ENCODE results near the gene PI4K2B.
"Not testable (repeated sequence)": the region's sequence is repeated elsewhere in the genome, so short reads cannot be mapped to it uniquely, and the experiment has no call there.

The PI4K2B gene

DNA sequence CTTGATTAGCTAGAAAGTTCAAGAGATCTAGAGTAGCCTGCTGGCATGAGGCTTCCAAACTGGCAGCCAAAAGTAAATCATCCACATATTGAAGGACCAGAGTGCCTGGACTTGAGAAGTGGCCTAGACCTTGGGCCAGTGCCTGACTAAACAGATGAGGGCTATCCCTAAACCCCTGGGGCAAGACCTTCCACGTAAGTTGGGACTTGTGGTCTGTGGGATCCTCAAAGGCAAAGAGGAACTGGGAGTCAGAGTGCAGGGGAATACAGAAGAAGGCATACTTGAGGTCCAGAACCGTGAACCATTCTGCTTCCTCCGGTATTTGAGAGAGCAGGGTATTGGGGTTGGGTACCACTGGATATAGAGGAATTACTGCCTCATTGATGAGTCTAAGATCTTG, 8.4 kb downstream of the PI4K2B start:
- not testable (repeated sequence) for DNase-seq (ENCODE audit: low read depth in 2 of 2)

DNA sequence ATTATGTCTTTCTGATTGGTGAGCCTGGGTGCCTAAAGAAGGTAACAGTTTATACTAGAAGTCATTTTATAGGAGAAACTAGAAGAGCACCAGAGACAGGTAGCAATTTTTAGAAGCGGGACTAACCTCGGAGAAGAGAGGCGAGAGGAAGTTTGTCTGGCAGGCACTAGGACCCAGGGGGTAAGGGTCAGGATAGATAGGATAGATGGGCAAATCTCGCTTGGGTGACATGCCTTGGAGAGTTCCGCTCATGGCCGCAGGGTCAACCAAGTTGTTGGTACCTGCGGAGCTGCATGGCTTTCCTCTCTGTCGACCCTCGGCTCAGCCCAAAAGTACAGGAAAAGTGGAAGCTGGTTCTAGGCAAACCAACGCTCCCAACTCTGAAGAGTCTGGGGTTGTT, 11.3 kb downstream of the PI4K2B start:
- no peak for DNase-seq (ENCODE audit: low read depth in 2 of 2)

DNA sequence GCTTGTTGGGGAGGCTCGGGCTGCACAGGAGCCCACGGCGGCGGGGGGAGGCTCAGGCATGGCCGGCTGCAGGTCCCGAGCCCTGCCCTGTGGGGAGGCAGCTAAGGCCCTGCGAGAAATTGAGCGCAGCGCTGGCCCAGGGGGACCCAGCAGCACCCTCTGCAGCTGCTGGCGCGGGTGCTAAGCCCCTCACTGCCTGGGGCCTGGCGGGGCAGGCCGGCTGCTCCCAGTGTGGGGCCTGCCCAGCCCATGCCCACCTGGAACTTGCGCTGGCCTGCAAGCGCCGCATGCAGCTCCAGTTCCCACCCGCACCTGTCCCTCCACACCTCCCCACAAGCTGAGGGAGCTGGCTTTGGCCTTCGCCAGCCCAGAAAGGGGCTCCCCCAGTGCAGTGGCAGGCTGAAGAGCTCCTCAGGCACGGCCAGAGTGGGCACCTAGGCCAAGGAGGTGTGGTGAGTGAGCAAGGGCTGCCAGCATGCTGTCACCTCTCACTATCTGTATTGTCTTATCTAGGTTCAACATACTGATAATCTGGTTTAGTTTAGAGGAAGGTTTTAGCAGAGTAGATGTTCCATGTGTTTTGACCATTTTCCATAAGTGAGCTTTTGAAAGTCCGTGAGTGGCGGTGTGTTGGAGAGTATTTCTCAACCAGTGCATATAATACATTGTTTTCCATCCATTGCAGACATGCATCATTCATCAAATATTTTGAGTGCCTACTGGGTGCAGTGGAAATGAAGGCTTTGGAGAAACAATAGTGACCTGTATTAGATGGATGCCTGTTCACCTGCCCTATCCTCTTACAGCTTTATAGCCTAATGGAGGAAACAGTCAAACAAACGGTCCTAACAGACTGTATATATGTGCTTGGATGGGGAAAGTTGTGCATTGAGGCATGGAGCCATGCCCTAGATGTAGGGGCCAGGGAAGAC, 13.1 kb downstream of the PI4K2B start:
- no peak for DNase-seq (ENCODE audit: low read depth in 2 of 2)

DNA sequence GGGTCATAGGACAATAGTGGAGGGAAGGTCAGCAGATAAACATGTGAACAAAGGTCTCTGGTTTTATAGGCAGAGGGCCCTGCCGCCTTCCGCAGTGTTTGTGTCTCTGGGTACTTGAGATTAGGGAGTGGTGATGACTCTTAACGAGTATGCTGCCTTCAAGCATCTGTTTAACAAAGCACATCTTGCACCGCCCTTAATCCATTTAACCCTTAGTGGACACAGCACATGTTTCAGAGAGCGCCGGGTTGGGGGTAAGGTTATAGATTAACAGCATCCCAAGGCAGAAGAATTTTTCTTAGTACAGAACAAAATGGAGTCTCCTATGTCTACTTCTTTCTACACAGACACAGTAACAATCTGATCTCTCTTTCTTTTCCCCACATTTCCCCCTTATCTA, 15.0 kb downstream of the PI4K2B start:
- not testable (repeated sequence) for DNase-seq (ENCODE audit: low read depth in 2 of 2)

DNA sequence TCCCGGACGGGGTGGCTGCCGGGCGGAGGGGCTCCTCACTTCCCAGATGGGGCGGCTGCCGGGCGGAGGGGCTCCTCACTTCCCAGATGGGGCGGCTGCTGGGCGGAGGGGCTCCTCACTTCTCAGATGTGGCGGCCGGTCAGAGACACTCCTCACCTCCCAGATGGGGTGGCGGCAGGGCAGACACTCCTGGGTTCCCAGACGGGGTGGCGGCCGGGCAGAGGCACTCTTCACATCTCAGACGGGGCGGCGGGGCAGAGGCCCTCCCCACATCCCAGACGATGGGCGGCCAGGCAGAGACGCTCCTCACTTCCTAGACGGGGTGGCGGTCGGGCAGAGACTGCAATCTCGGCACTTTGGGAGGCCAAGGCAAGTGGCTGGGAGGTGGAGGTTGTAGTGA, 15.7 kb downstream of the PI4K2B start:
- DNase-seq (ENCODE audit: low read depth in 2 of 2), result not testable (repeated sequence)

DNA sequence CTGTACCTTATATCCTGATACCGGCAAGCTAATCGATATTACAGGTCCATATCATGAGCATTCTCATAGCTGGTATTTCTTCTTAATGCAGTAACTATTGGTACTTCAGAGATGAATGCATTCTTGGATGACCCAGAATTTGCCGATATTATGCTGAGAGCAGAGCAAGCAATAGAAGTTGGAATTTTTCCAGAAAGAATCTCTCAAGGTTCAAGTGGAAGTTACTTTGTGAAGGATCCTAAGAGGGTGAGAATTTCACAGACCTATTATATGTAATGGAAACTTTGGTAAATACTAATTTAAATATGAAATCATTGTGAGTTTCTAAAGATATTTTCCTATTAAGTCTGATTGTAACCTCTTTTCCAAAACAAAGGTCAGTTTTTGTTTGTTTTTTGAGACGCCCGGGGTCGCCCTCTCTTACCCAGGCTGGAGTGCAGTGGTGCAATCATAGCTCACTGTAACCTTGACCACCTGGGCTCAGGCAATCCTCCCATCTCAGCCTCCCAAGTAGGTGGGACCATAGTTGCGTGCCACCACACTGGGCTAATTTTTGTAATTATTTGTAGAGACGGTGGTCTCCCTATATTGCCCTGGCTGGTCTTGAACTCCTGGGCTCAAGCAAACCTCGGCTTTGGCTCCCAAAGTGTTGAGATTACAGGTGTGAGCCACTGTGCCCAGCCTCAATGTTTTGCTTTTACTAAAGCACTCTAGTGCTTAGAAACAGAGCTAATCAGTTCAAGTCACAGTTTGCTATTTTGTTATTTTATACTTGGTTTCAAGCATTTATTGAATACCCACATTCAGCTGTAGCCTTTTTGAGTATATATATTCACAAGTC, 18.6 kb downstream of the PI4K2B start:
- no peak for DNase-seq (ENCODE audit: low read depth in 2 of 2)

DNA sequence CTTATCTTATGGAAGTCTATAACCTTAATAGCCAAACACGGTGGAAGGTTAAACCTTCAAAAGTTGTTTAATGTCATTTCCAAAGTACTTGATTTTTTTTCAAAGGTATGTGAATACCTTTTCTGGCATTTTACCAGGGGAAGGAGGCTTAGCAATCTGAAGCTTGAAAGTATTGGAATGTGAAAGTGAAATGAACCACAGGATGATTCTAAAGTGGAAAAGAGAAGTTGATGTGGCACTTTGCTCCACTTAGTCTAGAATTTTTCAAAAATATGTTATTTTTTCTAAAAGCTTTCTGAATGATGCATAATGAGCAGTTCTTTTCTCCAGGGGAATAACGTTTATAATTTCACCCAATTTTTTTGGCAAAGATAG, 19.2 kb downstream of the PI4K2B start:
- DNase-seq (ENCODE audit: low read depth in 2 of 2), result no peak

DNA sequence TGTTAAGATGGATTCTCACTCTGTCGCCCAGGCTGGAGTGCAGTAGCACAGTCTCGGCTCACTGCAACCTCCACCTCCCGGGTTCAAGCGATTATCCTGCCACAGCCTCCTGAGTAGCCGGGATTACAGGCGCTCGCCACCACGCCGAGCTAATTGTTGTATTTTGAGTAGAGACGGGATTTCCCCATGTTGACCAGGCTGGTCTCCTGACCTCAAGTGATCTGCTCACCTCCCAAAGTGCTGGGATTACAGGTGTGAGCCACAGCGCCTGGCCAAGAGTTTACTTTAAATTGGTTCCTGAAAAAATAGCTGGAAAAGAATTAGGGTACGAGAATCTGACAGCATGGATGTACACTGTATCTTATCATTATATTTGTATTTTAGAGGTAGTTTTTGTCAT, 20.0 kb downstream of the PI4K2B start:
- not testable (repeated sequence) for DNase-seq (ENCODE audit: low read depth in 2 of 2)

DNA sequence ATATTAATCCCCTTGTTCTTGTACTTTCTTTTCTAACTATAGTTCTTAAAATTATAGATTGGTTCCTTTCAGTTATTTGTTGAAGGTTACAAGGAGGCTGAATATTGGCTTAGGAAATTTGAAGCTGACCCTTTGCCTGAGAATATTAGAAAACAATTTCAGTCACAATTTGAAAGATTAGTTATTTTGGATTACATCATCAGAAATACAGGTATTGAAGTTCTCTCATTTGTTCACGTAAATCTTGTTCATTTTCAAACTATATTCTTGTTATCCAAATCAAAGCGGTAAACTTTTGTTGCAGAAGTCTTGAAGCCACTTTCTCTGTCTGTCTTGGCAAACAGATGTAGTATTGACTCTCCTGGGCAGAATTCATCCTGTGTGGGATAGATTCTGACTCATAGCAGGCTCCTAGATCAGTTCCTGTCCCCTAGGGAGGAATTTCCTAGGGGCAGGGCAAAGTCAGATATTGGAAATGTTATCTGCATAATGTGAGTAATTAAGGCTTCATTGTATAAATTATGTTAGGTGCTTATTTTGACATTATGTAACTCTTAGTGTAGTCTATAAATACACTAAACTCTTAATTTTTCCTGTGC, 25.2 kb downstream of the PI4K2B start:
- no peak for DNase-seq (ENCODE audit: low read depth in 2 of 2)

DNA sequence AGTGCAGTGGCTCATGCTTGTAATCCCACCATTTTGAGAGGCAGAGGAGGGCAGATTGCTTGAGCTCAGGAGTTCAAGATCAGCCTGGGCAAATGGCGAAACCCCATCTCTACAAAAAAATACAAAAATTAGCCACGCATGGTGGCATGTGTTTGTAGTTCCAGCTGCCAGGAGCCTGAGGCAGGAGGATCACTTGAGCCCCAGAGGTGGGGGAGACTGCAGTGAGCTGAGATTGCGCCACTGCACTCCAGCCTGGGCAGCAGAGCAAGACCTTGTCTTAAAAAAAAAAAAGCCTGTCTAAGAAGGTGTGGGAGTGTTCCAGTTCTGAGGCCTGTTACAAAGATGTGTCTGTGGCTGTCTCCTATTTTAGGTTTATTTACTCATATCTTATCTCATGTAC, 38.0 kb downstream of the PI4K2B start:
- DNase-seq (ENCODE audit: low read depth in 2 of 2), result no peak

DNA sequence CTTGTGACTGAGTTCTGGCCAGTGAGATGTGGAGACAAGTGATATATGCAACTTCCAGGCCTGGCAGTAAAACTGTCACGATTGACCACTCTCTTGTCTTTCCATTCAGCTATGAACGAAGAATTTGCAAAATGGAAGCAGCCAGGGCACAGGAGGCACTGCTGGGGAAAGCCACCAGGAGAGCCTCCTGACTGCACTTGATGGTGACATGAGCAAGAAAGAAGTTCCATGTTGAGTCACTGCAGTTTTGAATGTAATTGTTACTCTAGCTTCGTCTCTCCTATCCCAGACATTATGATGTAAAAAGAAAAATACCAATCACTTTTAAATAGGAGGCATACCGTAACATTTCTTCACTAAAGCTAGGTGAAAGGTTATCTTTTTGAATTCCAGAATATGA, 46.4 kb downstream of the PI4K2B start:
- DNase-seq (ENCODE audit: low read depth in 2 of 2), result no peak

DNA sequence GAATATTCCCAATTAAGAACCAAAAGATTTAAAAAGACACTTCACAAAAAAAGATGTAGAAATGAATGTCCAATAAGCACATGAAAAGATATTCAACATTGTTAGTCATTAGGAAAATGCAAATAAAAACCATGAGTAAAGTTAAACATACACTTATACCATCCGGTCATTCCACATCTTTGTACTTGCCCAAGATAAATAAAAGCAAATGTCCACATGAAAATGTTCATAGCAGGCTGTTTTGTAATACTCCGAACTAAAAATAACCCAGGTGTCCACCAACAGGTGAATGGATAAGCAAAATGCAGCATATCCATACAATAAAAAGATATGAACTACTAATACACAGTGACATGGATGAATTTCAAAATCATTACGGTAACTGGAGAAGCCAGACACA, 50.1 kb downstream of the PI4K2B start:
- DNase-seq (ENCODE audit: low read depth in 2 of 2), result no peak

DNA sequence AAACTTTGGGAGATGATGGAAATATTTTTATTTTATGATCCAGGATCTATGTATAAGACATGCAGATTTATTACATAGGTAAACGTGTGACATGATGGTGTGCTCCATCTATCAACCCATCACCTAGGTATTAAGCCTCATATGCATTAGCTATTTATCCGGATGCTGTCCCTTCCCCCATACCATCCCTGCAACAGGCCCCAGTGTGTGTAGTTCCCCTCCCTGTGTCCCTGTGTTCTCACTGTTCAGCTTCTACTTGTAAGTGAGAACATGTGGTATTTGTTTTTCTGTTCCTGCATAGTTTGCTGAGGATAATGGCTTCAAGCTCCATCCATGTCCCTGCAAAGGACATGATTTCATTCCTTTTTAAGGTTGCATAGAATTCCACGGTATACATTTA, 50.6 kb downstream of the PI4K2B start:
- DNase-seq (ENCODE audit: low read depth in 2 of 2), result no peak

DNA sequence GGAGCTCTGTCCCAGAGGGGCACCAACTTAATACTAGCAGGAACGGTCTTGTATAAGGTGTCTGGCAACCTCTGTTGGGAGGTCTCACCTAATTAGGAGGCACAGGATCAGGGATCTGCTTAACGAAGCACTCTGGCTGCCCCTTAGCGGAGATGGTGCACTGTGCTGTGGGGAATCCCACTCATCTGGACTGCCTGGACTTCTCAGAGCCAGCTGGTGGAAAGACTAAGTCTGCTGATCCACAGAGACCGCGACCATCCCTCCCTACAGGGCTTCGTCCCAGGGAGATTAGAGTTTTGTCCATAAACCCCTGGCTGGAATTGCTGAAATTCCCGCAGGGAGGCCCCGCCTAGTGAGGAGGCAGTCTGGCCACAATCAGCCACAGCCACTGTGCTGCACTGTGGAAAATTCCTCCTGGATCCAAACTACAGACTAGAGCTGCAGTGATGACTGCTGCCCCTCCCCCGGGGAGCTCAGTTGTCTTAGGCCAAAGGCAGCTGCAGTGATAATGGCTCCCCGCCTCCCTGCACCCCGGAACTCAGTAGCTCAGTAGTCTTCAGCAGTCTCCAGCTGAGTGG, 56.7 kb downstream of the PI4K2B start:
- no peak for DNase-seq (ENCODE audit: low read depth in 2 of 2)

DNA sequence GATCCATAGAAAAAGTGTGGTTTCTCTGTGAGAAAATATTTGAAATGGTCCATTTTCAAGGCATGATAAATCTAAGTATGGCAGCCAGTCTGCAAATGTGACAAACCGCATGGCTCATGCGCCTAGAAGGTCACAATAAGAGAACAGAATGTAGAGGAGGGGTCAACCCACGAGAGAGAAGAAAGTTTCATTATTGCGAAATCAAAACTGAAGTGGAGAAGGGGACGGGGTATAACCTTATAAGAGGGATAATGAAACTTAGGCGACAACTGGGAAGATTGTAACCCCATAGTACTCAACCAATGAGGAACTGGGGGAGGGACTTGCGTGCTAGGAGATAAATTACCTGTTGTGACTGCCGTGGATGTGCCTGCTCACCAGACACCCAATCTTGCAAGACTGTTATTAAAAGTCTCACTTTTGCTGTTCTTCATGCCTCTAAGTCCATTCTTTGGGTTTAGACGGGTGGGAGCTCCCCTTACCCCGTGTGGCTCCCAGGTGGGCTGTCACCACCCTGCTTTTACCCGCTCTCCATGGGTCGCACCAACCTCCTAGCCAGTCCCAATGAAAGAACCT, 57.4 kb downstream of the PI4K2B start:
- no peak for DNase-seq (ENCODE audit: low read depth in 2 of 2)

DNA sequence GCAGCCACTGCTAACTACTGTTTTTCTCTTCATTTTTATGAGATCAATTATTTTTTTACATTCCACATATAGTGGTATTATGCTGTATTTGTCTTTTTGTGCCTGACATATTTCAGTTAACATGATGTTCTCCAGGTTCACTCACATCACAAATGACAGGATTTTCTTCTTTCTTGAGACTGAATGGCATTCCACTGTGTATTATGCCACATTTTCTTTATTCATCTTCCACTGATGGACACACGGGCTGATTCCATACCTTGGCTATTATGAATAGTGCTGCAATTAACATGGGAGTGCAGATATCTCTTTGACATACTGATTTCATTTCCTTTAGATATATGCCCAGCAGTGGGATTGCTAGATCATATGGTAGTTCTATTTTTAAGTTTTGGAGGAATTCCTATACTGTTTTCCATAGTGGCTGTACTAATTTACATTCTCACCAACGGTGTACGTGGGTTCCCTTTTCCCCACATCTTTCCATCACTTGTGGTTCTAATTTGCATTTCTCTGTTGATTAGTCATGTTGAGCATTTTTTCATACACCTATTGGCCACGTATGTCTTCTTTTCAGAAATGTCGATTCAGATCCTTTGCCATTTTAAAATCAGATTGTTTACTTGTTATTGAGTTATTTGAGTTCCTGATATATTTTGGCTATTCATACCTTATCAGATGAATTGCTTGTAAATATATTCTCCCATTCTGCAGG, 63.9 kb downstream of the PI4K2B start:
- no peak for DNase-seq (ENCODE audit: low read depth in 2 of 2)

DNA sequence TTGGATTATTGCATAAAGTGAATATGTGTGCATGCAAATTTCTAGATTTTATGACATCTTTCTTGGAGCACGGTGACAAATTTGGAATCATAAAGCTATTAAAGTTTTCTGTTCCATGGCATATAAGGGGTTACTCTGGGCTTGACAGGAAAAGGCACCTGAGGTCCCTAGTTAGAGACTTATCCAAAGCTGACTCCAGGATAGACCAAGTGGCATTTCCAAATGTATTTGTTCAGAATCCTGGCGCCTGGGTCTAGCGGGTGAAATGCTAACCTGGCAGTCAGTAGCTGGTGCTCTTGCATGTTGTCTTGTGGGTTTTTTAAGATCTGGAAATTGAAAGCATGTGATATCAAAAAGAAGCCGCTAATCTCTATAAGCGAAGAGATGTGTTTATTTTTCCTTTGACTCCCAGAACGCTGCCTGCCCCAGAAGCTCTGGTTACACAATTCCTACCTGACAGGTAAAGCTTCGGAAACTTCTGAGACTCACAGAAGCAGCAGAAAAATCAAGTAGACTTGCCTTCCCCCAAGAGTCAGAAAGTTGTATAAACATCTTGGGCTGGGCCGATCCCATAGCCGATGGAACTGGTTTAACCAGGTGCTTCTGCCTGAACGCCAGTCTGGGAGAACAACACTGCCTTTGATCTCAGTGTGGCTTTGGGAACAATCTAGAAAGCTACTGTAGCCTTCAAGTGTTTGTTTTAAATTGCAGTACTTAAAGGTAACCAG, 65.8 kb downstream of the PI4K2B start:
- no peak for DNase-seq (ENCODE audit: low read depth in 2 of 2)

DNA sequence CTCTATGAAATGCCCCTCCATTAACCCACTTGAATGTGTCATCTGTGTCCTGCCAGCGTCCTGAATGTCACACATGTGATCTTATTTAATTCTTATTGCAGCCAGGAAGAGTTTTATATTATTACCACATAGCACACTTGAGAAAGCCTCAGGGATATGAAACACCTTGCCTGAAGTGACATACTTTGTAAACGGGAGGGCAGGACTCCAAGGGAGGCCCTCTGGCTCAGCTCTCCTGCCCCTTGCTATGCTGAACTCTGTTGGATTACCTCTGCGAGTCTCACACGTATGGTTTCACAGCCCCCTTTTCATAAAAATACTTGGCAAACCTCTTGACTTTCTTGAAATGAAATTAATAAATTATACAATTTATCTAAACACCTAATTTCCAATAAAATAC, 67.6 kb downstream of the PI4K2B start:
- no peak for DNase-seq (ENCODE audit: low read depth in 2 of 2)

DNA sequence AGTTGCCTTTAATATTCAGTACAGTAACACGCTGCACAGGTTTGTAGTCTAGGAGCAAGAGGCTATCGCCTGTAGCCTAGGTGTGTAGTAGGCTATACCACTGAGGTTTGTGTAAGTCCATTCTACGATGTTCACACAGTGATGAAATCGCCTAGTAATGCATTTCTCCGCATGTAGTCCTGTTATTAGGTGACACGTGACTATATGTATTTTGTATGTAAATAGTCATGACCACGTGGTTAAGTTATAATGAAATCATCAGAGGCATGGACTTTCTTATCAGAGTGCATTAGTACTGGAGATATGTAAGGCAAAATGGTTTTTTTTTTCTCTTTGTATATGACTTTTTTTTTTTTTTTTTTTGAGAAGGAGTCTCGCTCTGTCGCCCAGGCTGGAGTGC, 68.8 kb downstream of the PI4K2B start:
- no peak for DNase-seq (ENCODE audit: low read depth in 2 of 2)

DNA sequence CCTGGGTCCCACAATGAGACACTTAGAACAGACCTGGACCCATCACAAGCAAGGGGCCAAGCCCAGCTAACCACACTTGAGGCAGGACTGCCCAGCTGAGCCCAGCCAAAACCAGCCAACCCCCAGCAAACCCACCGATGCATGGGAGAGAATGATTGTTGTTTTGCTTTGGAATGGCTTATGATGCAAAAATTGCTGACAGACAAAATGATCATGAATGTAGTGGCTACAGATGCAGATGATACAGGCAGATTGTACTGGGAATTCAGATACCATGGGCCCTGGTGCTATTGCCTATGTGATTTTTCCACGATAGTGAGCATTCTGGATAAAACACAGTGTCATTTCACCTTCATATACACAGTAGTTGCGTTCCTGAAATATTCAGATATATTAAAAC, 69.7 kb downstream of the PI4K2B start:
- DNase-seq (ENCODE audit: low read depth in 2 of 2), result no peak
